GM21737 (cell line): ENCODE results near the gene FASLG.
"Not testable (repeated sequence)": the region's sequence is repeated elsewhere in the genome, so short reads cannot be mapped to it uniquely, and the experiment has no call there.

Source experiments
- ATAC-seq: cut with Tn5 transposase; IDR thresholded peaks from one replicate; pipeline ENCODE4 v1.9.1; 2021; ENCODE audit warnings: mild to moderate bottlenecking, moderate library complexity; ENCODE audit not compliant: unreplicated experiment

FASLG gene

GRCh38 chr1:172680733-172681275 is 21.9 kb downstream of the FASLG start:
- ATAC-seq = no peak

GRCh38 chr1:172682812-172683211 is 23.9 kb downstream of the FASLG start:
- no peak for ATAC-seq

DNA sequence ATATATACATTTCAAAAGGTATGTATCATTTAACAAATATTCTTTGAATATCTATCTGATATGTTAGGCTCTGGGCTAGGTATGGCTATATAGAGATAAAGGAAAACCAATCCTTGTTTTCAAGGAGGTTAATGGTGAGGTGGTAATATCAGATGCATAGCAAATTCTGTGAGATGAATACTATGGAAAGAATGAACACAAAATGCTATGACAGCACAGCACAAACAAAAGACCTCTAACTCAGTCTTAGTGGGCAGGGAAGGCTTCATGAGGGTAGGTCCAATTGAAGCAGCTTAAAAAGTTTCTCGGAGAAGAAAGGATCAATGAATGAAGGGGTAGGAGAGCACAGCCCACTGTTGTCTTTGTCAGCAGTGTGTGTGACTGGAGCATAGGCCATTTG is 27.2 kb downstream of the FASLG start:
- ATAC-seq = no peak

DNA sequence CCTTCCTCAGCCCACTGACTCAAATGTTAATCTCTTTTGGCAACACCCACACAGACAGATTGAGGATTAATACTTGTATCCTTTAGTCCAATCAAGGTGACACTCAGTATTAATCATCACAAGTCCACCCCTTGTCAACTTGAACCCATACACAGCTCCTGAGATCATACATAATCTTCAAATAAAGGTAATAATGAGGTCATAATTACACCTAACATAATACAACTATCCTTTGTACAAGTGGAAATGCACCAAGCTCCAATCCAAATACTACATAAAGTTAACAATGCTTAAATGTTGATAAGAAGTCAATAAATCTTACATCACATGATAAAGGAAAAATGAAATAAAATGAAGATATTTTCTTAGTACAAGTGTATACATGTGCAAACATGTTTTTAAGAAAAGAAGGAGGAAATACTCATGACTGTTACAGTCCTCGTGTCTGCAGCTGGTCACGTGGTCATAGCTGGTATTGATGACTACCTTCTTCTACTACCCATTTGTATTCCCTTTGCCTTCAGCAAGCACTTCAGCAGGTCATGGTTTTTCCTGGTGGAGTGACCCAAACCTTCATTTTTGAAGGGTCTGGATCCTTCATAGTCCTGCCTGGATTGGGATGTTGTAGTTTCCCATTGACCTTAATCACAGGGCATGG is 29.7 kb downstream of the FASLG start:
- not testable (repeated sequence) for ATAC-seq

DNA sequence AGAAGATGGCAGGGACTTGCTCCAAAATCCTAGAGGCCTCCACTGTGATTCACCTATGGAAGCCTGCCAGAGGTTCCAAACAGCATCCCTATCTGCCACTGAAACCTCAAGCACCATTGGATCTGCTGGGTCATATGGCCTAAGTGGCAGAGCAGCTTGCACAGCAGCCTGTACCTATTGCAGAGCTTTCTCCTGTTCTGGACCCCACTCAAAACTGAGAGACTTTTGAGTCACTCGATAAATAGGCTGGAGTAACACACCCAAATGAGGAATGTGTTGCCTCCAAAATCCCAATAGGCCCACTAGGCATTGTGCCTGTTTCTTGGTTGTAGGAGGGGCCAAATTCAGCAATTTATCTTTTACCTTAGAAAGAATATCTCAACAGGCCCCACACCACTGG is 32.0 kb downstream of the FASLG start:
- ATAC-seq = not testable (repeated sequence)

DNA sequence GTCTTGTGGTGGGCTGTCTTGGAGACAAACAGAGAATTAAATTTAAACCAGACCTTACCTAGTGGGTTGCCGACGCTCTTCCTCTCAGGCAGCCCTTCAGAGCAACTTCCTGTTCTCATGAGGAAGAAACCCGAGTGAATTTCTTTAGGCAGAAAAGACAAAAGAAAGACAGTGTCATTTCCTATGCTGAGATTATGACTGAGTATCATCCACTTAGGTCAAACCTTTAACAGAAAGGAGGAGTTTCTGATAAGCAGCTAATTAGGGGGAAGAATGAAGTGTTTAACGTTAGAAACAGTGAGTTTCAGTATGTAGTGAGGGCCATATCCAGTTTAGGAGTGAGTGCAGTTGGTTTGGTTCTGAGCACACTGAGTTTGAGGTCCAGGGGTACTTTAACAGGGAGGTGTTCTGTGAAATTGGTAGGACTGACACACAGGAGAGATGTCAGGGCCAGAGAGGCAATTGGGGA is 38.7 kb downstream of the FASLG start:
- no peak for ATAC-seq

DNA sequence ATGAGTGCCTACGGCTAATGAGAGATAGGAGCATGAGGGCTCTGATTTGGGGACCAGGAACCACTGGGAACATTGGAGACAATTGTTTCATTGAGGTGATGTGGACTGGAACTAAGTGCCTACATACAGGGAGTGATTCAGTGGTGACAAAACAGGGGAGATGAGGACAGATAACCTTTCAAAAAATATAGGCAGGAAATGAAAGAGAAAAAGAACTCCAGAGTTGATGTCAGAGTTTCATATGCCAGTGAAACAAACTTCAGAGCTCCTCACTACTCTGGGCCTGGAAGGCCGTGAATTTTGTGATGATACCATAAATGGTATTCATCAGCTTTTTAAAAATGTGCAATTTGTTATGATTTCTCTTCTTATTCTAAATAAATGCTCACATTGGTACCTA is 39.3 kb downstream of the FASLG start:
- no peak for ATAC-seq

GRCh38 chr1:172699111-172699510 is 40.2 kb downstream of the FASLG start:
- ATAC-seq = no peak

DNA sequence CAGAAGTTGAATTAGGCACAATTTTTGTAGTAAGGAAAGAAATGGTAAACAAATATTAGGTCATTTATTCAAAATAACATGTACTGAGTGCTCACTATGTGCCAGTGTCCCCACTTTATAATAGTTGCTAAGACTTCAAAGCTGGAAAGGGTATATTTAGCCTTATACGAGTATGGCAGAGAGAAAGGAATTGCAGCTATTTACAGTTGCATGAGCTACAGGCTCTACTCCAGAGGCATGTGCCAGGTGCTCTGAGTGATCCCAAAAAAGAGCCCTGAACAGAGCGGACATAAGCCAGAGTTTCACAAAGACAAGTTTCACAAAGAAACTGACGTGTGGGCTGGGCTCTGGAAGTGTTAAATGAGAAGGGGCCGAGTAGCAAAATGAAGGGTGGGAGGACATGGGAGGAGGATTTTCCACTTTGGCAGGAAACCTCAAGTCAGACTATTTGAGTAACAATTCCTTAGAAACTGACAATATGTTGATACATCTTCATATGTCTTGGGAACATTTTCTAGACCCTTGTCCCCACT is 40.9 kb downstream of the FASLG start:
- ATAC-seq = no peak

- no peak for ATAC-seq
These were observed 41.7 kb downstream of the FASLG start for GRCh38 chr1:172700556-172700955.

DNA sequence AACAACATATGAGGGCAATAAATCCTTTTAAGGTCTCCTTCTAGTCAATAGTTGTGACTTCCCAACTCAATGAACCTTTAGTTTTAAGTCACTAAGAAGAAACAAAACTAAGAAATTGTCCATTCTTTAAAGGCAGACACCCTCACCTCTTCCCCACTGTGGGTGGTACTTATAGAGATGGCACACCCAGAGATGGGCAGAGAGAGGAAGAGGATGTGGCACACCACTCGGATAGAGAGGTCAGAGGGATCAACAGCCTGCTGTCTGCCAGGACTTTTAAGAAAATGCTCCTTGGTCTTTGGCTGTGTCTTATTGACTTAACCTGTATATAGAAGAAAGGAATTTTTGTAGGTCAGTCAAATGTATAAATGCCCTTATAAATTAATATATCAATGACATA is 45.1 kb downstream of the FASLG start:
- no peak for ATAC-seq

- ATAC-seq = no peak
These were observed 45.7 kb downstream of the FASLG start for GRCh38 chr1:172704420-172705210.

- no peak for ATAC-seq
These were observed 49.5 kb downstream of the FASLG start for GRCh38 chr1:172708452-172708851.

DNA sequence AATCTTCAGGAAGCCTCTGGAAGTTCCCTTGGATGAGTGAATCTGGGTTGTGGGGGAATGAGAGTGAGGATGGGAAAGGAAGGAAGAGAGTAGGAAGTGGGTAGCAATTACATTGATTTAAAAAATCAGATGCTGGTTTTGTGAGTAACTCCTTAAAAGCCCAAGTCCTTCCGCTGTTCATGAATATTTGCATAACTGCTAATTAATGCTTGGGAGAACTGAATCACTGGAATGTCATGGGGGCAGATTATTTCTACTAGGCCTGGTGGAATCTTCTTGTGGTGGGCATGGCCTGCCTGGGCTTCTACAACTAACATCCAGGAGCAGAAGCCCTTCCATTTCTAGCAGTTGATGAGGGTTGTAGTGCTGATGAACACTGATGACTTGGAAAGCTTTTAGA is 52.7 kb downstream of the FASLG start:
- no peak for ATAC-seq

- no peak for ATAC-seq
These were observed 54.6 kb downstream of the FASLG start for GRCh38 chr1:172713466-172713865.
